ENCODE measurements around the gene OCEL1.

DNA sequence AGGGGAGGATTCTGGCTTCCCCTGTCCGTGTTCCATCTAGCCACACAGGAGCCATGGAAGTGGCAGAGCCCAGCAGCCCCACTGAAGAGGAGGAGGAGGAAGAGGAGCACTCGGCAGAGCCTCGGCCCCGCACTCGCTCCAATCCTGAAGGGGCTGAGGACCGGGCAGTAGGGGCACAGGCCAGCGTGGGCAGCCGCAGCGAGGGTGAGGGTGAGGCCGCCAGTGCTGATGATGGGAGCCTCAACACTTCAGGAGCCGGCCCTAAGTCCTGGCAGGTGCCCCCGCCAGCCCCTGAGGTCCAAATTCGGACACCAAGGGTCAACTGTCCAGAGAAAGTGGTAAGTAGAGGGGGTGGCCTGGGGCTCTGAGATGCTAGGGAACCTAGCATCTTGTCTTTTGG, 42.7 kb downstream of the OCEL1 start:
- TF ChIP-seq KDM1A (IDR thresholded peaks at IDR 0.05; ENCODE audit: low read depth) (no peak), POLR2A (IDR thresholded peaks at IDR 0.05; ENCODE audit: low read length) (no peak), ZFP36 (IDR thresholded peaks at IDR 0.05; ENCODE audit: borderline replicate concordance, partially characterized antibody) (no peak), FOSL2 (IDR thresholded peaks at IDR 0.05) (no peak), FOSL2 (CRISPR knock-in tag; IDR thresholded peaks at IDR 0.05) (no peak), HDAC2 (IDR thresholded peaks at IDR 0.05) (no peak), CBX2 (IDR thresholded peaks at IDR 0.05; ENCODE audit: borderline replicate concordance, low read depth) (no peak)
- TF ChIP-seq, protein P1, sequence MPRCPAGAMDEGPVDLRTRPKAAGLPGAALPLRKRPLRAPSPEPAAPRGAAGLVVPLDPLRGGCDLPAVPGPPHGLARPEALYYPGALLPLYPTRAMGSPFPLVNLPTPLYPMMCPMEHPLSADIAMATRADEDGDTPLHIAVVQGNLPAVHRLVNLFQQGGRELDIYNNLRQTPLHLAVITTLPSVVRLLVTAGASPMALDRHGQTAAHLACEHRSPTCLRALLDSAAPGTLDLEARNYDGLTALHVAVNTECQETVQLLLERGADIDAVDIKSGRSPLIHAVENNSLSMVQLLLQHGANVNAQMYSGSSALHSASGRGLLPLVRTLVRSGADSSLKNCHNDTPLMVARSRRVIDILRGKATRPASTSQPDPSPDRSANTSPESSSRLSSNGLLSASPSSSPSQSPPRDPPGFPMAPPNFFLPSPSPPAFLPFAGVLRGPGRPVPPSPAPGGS (IDR thresholded peaks at IDR 0.05) = no peak
- TF ChIP-seq, protein P2, sequence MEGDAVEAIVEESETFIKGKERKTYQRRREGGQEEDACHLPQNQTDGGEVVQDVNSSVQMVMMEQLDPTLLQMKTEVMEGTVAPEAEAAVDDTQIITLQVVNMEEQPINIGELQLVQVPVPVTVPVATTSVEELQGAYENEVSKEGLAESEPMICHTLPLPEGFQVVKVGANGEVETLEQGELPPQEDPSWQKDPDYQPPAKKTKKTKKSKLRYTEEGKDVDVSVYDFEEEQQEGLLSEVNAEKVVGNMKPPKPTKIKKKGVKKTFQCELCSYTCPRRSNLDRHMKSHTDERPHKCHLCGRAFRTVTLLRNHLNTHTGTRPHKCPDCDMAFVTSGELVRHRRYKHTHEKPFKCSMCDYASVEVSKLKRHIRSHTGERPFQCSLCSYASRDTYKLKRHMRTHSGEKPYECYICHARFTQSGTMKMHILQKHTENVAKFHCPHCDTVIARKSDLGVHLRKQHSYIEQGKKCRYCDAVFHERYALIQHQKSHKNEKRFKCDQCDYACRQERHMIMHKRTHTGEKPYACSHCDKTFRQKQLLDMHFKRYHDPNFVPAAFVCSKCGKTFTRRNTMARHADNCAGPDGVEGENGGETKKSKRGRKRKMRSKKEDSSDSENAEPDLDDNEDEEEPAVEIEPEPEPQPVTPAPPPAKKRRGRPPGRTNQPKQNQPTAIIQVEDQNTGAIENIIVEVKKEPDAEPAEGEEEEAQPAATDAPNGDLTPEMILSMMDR (IDR thresholded peaks at IDR 0.05) = no peak
